Thoracic aorta (tissue), 2 donors: ENCODE measurements around the gene GFRA1. TPM values are rescaled to one million over a fixed set of nuclear protein-coding genes. Genes with fewer than 3 reads are reported as not detected.

ENCODE experiments used
- ATAC-seq: fragments of 150-250 bp; one replicate; pipeline ENCODE4 v1.8.0; 2017; ENCODE audit warnings: low read depth; ENCODE audit not compliant: insufficient number of reproducible peaks, low FRiP score
- DNase-seq: peaks from one replicate; pipeline ENCODE4 v3.0.0-alpha.2; 2020; ENCODE audit warnings: low spot score
- H3K27ac ChIP-seq, 2 donors: fragments of 200-600 bp; sonication (generic); 1 replicate in 1 of 2; 2 replicates in 1 of 2; pipeline ENCODE4 v1.5.1; 2016; ENCODE audit warnings: mild to moderate bottlenecking in 2 of 2, moderate library complexity in 2 of 2
- H3K27me3 ChIP-seq: fragments of 200-600 bp; sonication (generic); replicated peaks from 2 replicates; pipeline ENCODE4 v1.6.0; 2016; ENCODE audit warnings: mild to moderate bottlenecking; ENCODE audit not compliant: insufficient read depth
- H3K36me3 ChIP-seq: fragments of 200-600 bp; sonication (generic); one replicate; pipeline ENCODE4 v1.5.1; 2016
- H3K4me1 ChIP-seq, 2 donors: fragments of 200-600 bp; sonication (generic); 1 replicate in 1 of 2; 2 replicates in 1 of 2; pipeline versions ENCODE4 v1.5.1 to v1.6.0; 2016; ENCODE audit warnings: low read depth in 2 of 2, mild to moderate bottlenecking in 1 of 2; ENCODE audit not compliant: control insufficient read depth in 1 of 2
- H3K4me3 ChIP-seq: fragments of 200-600 bp; sonication (generic); 2 replicates; pipeline ENCODE4 v1.5.1; 2016; ENCODE audit warnings: mild to moderate bottlenecking
- H3K9me3 ChIP-seq: fragments of 200-600 bp; sonication (generic); 2 replicates; pipeline ENCODE4 v1.5.1; 2016
- total RNA-seq, 2 donors: library from RNA; depleted of rRNA; stranded (reverse); fragments of >200 nt; gene quantifications; one replicate each; pipeline versions ENCODE4 v1.1.0 to v1.2.3, GENCODE V29; 2016
- TF ChIP-seq, protein P1 (sequence below): fragments of 200-600 bp; sonication (generic); IDR thresholded peaks from one replicate; pipeline ENCODE4 v1.5.1; 2019; ENCODE audit warnings: antibody characterized with exemption

GFRA1 gene
- total RNA-seq, 2 donors from 2014 or later: 5.8 to 9.3 TPM

GRCh38 chr10:116133634-116134033 is 139.4 kb downstream of the GFRA1 start:
- TF ChIP-seq, protein P1, sequence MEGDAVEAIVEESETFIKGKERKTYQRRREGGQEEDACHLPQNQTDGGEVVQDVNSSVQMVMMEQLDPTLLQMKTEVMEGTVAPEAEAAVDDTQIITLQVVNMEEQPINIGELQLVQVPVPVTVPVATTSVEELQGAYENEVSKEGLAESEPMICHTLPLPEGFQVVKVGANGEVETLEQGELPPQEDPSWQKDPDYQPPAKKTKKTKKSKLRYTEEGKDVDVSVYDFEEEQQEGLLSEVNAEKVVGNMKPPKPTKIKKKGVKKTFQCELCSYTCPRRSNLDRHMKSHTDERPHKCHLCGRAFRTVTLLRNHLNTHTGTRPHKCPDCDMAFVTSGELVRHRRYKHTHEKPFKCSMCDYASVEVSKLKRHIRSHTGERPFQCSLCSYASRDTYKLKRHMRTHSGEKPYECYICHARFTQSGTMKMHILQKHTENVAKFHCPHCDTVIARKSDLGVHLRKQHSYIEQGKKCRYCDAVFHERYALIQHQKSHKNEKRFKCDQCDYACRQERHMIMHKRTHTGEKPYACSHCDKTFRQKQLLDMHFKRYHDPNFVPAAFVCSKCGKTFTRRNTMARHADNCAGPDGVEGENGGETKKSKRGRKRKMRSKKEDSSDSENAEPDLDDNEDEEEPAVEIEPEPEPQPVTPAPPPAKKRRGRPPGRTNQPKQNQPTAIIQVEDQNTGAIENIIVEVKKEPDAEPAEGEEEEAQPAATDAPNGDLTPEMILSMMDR: no peak
- Histone ChIP-seq H3K27ac (no peak overlapping the region), H3K36me3 (no peaks in the 10 kb centered on the region), H3K9me3 (no peaks in the 10 kb centered on the region), H3K4me1 (no peaks in the 10 kb centered on the region), H3K4me3 (no peak overlapping the region), H3K27me3 (no peaks in the 10 kb centered on the region)
- DNase-seq (no peak), ATAC-seq (no peak)

DNA sequence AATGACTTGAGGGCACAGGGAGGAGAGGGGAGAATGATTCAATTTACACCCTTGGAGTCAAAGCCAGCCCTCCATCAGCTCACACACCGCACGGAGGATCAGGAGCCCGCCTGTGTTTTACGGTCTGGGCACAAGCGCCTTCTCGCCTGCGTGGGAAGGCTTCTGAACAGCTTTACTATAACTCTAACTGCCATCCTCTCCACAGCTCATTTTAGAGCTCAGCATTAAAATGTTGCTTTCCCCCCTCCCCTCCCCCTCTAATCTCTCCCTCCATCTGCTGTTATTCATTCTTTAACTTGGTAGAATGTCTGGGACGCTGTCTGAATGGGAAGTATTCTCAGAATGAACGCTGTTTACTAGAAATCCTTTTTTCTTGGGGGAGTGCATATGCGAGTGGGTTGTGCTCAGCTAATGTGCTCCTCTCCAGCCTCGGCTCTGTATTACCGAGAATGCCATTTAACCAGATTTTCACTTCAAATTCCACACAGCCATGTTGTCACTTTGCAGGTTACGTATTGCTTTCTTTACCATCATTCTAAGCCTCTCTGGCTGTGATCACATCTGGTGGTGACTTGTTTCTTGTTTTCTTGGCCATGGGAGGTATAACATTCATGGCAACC is 140.1 kb downstream of the GFRA1 start:
- H3K4me1 ChIP-seq: no peaks in the 10 kb centered on the region
- H3K27me3 ChIP-seq: no peaks in the 10 kb centered on the region
- no peak overlapping the region for H3K4me3 ChIP-seq
- DNase-seq (no peak), ATAC-seq (no peak)
- no peak overlapping the region for H3K27ac ChIP-seq
- TF ChIP-seq, protein P1: no peak
- H3K9me3 ChIP-seq: no peaks in the 10 kb centered on the region
- H3K36me3 ChIP-seq: no peaks in the 10 kb centered on the region

- no peaks in the 10 kb centered on the region for H3K9me3 ChIP-seq
- TF ChIP-seq, protein P1: no peak
- no peaks in the 10 kb centered on the region for H3K27me3 ChIP-seq
- no peak overlapping the region for H3K27ac ChIP-seq
- DNase-seq: no peak
- ATAC-seq: no peak
- H3K4me3 ChIP-seq: no peak overlapping the region
- H3K4me1 ChIP-seq: no peaks in the 10 kb centered on the region
- H3K36me3 ChIP-seq: no peaks in the 10 kb centered on the region
These were observed 143.0 kb downstream of the GFRA1 start for GRCh38 chr10:116130006-116130405.

DNA sequence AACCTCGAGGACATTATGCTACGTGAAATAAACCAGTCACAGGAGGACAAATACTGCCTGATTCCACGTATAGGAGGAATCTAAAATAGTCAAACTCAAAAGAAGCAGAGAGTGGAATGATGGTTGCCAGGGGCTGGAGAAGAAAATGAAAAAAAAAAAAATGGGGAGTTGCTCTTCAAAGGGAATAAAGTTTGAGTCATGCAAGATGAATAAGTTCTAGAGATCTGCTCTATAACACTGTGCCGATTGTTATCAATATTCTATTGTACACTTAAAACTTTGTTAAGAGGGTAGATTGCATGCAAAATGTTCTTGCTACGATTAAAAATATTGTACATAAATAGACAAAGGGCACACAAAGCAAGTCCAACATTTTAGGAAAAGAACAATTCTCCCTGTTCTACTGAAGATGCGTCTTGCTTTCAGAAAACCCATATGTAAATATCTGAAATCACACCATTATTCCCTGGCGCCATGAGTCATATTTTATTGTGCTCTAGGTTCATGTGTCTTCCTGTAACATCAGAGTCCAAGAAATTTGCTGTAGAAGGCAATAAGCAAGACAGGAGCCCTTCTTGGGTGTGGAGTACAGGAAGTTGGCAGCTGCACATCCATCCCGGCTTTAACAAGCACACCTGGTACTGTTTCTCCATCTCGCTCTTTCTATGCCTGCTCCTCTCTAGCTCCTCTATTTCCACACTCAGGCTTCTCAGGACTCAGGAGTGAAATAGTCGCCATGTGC is 145.9 kb downstream of the GFRA1 start:
- Histone ChIP-seq H3K27me3 (no peaks in the 10 kb centered on the region), H3K36me3 (no peaks in the 10 kb centered on the region), H3K4me3 (no peak overlapping the region), H3K4me1 (no peaks in the 10 kb centered on the region), H3K27ac (no peak overlapping the region), H3K9me3 (no peaks in the 10 kb centered on the region)
- TF ChIP-seq, protein P1: no peak
- no peak for DNase-seq
- ATAC-seq: no peak

DNA sequence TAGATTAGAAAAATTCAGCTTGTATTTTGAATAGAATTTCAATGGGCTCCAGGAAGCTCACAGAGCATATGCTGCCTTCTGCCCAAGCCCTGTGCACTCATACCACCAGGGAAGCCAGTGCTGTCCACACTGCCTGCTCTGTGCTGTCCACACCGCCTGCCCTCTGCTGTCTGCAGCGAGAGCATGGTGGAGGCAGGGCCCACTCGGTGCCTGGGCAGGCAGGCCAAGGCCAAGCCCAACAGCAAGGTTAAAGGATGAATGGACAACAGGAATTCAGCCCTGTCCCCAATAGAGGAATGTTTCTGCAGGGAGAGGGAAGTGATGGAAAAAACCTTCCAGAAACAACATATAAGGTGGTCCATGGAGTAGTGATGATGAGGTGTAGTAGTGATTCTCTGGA is 146.8 kb downstream of the GFRA1 start:
- H3K4me1 ChIP-seq: peaks cover 0 to 3% of the 10 kb centered on the region in 2 donors
- H3K27ac ChIP-seq: no peak overlapping the region
- no peaks in the 10 kb centered on the region for H3K27me3 ChIP-seq
- ATAC-seq: no peak
- TF ChIP-seq, protein P1: no peak
- DNase-seq: no peak
- H3K36me3 ChIP-seq: no peaks in the 10 kb centered on the region
- no peak overlapping the region for H3K4me3 ChIP-seq
- H3K9me3 ChIP-seq: no peaks in the 10 kb centered on the region
